OCI-LY1 (cell line): Measurements from ENCODE around the gene PTGIS.

Experiments used
- EZH2 ChIP-seq: fragments of 200-600 bp; sonication (generic), shearing (Covaris generic); IDR thresholded peaks from 2 replicates; pipeline ENCODE4 v1.8.0; 2017; ENCODE audit warnings: borderline replicate concordance, mixed run types, mild to moderate bottlenecking, antibody characterized with exemption, low read length, moderate library complexity, mixed read lengths
- TF ChIP-seq, protein P1 (sequence below): fragments of 200-600 bp; sonication (generic), shearing (Covaris generic); IDR thresholded peaks from 2 replicates; pipeline ENCODE4 v1.5.1; 2017; ENCODE audit warnings: mild to moderate bottlenecking, antibody characterized with exemption, low read length, moderate library complexity, mixed read lengths

DNA sequence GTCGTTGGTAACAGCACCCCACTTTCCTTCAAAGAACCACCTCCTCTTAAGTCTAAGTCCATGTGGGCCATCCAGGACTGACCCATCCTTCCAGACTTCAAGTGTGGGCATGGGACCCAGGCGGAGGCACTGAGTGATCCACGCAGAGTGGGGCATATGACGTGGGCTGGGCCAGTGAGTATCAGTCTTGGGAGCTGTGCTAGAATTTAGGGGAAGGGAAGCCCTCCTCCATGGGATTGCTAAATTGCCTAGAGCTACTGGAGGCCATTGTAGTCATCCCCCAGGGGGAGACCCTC lies 50.2 kb downstream of the PTGIS start:
- TF ChIP-seq, protein P1, sequence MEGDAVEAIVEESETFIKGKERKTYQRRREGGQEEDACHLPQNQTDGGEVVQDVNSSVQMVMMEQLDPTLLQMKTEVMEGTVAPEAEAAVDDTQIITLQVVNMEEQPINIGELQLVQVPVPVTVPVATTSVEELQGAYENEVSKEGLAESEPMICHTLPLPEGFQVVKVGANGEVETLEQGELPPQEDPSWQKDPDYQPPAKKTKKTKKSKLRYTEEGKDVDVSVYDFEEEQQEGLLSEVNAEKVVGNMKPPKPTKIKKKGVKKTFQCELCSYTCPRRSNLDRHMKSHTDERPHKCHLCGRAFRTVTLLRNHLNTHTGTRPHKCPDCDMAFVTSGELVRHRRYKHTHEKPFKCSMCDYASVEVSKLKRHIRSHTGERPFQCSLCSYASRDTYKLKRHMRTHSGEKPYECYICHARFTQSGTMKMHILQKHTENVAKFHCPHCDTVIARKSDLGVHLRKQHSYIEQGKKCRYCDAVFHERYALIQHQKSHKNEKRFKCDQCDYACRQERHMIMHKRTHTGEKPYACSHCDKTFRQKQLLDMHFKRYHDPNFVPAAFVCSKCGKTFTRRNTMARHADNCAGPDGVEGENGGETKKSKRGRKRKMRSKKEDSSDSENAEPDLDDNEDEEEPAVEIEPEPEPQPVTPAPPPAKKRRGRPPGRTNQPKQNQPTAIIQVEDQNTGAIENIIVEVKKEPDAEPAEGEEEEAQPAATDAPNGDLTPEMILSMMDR: no peak
- TF ChIP-seq EZH2: no peak
